ENCODE results near the gene DCPS. TPM values are rescaled to one million over a fixed set of nuclear protein-coding genes. Genes with fewer than 3 reads are reported as not detected.

The DCPS gene
- total and polyA plus RNA-seq, 7 donors = 7.6 to 30.0 (median 9.7) TPM

DNA sequence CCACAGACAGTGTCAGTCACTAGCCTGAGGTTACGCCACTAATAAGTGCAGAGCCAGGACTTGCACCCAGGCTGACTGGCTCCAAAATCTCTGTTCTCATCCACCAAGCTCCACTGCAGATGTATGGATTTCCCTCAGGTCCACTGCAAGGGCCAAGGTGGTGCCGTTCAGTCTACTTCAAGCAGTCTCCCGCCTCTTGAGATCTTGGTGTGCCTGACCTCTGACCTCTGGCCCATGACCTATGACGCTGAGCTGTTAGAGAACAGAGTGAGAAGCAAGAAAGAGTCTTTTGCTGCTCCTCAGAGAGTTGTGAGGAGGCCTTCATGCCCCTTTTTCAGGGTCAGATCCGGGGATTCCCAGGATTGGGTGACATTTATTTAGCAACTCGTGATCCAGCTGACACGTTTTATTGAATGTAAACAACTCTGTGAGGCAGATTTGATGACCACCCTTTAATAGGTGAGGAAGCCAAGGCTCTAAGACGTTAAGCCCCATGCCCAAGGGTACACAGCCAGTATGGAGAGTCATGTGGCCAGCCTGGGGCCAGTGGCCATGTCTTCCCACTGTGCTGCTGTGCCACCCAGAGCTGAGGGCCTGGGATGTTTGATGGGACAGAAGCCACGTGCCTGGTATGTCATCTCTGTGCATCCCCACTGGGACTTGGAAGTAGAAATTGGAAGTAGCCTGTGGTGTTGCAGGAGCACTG is 25.2 kb downstream of the DCPS start:
- H3K9me3 ChIP-seq = no peaks in the 10 kb centered on the region
- no peak for DNase-seq
- H3K4me3 ChIP-seq = no peak overlapping the region
- no peak for TF ChIP-seq POLR2AphosphoS5 (IDR thresholded peaks at IDR 0.05)
- peaks cover 0 to 13% (median 0%) of the 10 kb centered on the region in 4 donors for H3K36me3 ChIP-seq
- peaks cover 0 to 13% (median 9%) of the 10 kb centered on the region in 4 donors for H3K4me1 ChIP-seq
- 67 to 80% methylated on average over 9 of the region's 9 CpGs for WGBS, 2 donors
- intact Hi-C loops (cut with DNase I) = no loop called here
- H3K27me3 ChIP-seq = no peaks in the 10 kb centered on the region
- no peak overlapping the region for H3K27ac ChIP-seq

DNA sequence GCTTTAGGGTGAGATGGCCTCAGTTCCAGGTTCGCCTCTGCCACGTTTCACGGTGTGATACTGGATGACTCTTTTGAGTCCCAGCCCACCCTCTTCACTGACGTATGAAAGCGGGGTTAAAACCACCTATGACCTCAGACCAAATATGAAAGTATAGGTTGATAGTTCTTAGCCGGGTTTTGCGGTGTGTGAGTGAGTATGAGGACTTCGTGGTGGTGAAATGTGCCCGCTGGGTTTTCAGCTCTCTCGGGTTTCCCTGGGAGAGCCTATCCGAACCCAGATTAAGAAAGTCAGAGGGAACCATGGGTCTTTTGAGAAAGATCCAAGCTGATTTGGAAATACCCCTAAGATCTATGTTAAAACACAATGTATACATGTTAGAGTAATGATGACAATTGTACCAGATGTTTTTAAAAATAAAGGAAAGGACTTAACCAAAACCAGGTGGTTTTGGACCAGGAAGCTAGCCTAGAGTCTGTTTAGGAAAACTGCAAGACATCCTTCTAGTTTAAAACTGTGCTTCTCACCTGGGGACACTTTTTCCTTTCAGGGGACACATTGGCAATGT is 25.9 kb downstream of the DCPS start:
- WGBS, 2 donors = 91 to 92% methylated on average over 11 of the region's 11 CpGs
- no peak for DNase-seq
- Histone ChIP-seq H3K4me3 (no peak overlapping the region), H3K36me3 (peaks cover 0 to 13% (median 0%) of the 10 kb centered on the region in 4 donors), H3K27me3 (no peaks in the 10 kb centered on the region), H3K27ac (no peak overlapping the region), H3K9me3 (no peaks in the 10 kb centered on the region), H3K4me1 (peaks cover 0 to 13% (median 9%) of the 10 kb centered on the region in 4 donors)
- TF ChIP-seq EP300 (IDR thresholded peaks at IDR 0.05) (no peak), POLR2A (IDR thresholded peaks at IDR 0.05) (no peak), POLR2AphosphoS5 (IDR thresholded peaks at IDR 0.05) (no peak)
- TF ChIP-seq, protein P1, sequence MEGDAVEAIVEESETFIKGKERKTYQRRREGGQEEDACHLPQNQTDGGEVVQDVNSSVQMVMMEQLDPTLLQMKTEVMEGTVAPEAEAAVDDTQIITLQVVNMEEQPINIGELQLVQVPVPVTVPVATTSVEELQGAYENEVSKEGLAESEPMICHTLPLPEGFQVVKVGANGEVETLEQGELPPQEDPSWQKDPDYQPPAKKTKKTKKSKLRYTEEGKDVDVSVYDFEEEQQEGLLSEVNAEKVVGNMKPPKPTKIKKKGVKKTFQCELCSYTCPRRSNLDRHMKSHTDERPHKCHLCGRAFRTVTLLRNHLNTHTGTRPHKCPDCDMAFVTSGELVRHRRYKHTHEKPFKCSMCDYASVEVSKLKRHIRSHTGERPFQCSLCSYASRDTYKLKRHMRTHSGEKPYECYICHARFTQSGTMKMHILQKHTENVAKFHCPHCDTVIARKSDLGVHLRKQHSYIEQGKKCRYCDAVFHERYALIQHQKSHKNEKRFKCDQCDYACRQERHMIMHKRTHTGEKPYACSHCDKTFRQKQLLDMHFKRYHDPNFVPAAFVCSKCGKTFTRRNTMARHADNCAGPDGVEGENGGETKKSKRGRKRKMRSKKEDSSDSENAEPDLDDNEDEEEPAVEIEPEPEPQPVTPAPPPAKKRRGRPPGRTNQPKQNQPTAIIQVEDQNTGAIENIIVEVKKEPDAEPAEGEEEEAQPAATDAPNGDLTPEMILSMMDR (IDR thresholded peaks at IDR 0.05) = no peak
- intact Hi-C loops (cut with DNase I) = no loop called here

DNA sequence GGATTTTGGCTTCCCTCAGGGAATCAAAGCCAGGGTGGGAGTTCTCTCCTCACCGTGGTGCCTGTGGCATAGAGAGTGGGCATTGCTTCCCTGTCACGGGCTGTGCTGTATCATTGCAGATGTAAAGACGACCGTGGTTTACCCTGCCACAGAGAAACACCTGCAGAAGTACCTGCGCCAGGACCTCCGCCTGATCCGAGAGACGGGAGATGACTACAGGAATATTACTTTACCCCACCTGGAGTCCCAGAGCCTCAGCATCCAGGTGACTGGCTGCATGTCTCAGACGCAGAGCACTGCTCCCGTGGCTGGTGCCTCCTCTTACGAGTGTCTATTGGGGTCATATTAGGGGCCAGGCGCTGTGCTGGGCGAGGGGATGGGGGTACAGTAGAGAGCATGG is 27.4 kb downstream of the DCPS start:
- Histone ChIP-seq H3K27ac (no peak overlapping the region), H3K4me1 (peaks cover 0 to 13% (median 9%) of the 10 kb centered on the region in 4 donors), H3K27me3 (no peaks in the 10 kb centered on the region), H3K36me3 (peaks cover 0 to 19% (median 0%) of the 10 kb centered on the region in 4 donors), H3K4me3 (no peak overlapping the region), H3K9me3 (no peaks in the 10 kb centered on the region)
- intact Hi-C loops (cut with DNase I) = no loop called here
- no peak for DNase-seq
- 97 to 98% methylated on average over 13 of the region's 13 CpGs for WGBS, 2 donors
- no peak for TF ChIP-seq POLR2AphosphoS5 (IDR thresholded peaks at IDR 0.05)
- no peak for TF ChIP-seq EP300 (IDR thresholded peaks at IDR 0.05)

DNA sequence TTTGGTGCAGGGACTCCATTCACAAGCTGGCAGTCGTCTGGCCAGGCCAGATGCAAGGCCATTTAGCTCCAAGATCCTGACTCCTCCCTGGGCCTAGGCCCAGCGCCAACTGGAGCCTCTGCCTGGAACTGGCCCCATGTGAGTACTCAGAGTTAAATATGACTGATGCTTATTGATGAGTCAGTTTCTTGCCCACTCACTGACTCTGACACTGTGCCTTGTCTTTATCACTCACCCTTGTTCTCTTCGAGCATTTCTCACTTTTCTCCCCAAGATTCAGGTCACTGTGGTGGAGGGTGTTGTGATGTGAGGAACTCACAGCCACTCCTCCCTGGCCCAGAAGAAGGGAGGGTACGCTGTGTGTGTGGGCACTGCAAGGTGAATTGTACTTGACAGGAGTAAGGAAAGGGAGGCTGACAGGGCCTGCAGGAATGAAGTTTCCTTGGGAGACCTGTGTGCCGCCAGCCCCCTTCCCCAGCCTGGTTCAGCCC is 28.4 kb downstream of the DCPS start:
- DNase-seq = no peak
- no peak overlapping the region for H3K4me3 ChIP-seq
- peaks cover 0 to 19% (median 0%) of the 10 kb centered on the region in 4 donors for H3K36me3 ChIP-seq
- H3K4me1 ChIP-seq = peaks cover 0 to 13% (median 9%) of the 10 kb centered on the region in 4 donors
- peak overlapping the region in 1 of 4 donors; percentile 1 for H3K27ac ChIP-seq
- H3K9me3 ChIP-seq = no peaks in the 10 kb centered on the region
- intact Hi-C loops (cut with DNase I) = no loop called here
- 83% methylated on average over 5 of the region's 5 CpGs for WGBS, 2 donors
- H3K27me3 ChIP-seq = no peaks in the 10 kb centered on the region
- TF ChIP-seq POLR2AphosphoS5 (IDR thresholded peaks at IDR 0.05) = peak in 1 of 4 donors; percentile 29
- TF ChIP-seq, protein P1 (IDR thresholded peaks at IDR 0.05) = no peak

DNA sequence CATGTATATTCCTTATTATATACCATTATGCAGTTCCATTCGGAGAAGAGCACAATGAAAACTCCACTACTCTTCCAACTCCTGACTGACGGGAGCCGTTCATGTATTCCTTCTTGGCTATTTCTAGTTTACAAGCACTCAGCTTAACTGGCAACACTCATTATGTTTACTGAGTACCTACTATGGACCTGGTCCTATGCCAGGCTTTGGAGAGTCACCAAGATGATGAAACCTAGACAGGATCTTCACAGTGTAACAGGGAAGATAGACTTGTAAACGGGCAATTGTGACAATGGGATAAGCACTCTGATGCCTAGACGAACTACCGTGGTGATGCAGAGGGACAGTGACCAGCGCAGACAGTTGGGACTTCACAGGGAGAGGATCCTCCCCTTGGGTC is 29.3 kb downstream of the DCPS start:
- 95% methylated on average over 7 of the region's 7 CpGs for WGBS, 2 donors
- TF ChIP-seq EP300 (IDR thresholded peaks at IDR 0.05) (no peak), POLR2AphosphoS5 (IDR thresholded peaks at IDR 0.05) (no peak), POLR2A (IDR thresholded peaks at IDR 0.05) (no peak)
- TF ChIP-seq, protein P1 (IDR thresholded peaks at IDR 0.05) = no peak
- DNase-seq = no peak
- peaks cover 0 to 13% (median 9%) of the 10 kb centered on the region in 4 donors for H3K4me1 ChIP-seq
- intact Hi-C loops (cut with DNase I) = no loop called here
- H3K36me3 ChIP-seq = peaks cover 0 to 19% (median 0%) of the 10 kb centered on the region in 4 donors
- no peak overlapping the region for H3K27ac ChIP-seq
- H3K9me3 ChIP-seq = no peaks in the 10 kb centered on the region
- no peaks in the 10 kb centered on the region for H3K27me3 ChIP-seq
- H3K4me3 ChIP-seq = no peak overlapping the region

Measured in sigmoid colon (tissue), 7 donors.